Activated CD4-positive, CD25-positive, alpha-beta regulatory T cell (primary cell): Measurements from ENCODE around the gene RAB17.

Experiments
- DNase-seq, 4 experiments: peaks; one replicate each; lab custom pipeline; 2025; lab: John Stamatoyannopoulos, UW

Gene RAB17

DNA sequence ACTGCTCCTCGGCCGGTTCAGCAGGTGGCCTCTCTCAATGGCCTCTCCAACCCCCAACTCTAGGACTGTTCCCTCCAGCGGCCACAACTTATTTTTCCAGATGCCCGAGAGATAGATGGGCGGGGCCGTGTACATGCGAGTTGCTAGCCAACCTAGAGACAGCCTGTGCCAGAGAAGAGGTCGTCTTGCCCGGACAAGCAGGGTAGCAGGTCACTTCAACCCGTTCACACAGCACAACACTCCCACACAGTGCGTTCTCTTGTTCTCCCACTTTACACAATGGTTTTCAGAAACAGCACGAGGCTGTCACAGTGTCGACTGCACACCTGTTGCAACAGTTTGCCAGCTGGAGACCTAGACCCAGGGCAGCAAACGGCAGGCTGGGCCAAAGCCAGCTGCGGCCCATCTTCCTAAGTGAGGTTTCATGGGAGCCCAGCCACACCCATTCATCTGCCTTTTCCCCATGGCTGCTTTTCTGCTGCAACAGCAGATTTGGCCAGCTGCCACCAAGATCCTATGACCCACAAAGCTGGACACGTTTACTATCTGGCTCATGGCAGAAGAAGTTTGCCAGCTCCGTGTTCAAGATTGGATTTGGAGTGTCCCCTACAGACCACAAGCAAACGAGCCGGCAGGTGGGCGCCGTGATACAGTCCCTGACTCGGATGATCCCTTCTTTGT is 31.4 kb downstream of the RAB17 start:
- DNase-seq = no peak

GRCh38 chr2:237557633-237558015 is 32.9 kb downstream of the RAB17 start:
- no peak for DNase-seq

- no peak for DNase-seq
Observed at GRCh38 chr2:237556773-237557632, 33.5 kb downstream of the RAB17 start.

DNA sequence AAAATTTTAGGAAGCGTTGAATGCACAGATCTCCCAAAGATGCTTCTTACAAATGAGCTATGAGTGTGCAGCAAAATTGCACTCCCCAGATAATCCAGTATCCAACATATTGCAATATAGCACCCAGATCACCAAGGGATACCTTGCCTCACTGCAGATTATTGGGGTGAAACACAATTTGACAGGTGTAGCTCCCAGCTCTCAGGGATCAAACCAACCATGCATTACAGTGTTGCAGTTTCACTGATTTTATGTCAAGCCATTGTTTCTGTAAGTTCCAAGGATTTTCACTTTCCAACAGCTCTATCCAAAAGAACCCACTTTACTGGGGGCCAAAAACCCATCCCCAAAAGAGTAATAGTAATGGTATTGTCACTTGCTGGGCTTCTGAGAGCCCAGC is 35.0 kb downstream of the RAB17 start:
- DNase-seq = no peak

- DNase-seq = no peak
Observed at GRCh38 chr2:237553948-237554347, 36.6 kb downstream of the RAB17 start.

DNA sequence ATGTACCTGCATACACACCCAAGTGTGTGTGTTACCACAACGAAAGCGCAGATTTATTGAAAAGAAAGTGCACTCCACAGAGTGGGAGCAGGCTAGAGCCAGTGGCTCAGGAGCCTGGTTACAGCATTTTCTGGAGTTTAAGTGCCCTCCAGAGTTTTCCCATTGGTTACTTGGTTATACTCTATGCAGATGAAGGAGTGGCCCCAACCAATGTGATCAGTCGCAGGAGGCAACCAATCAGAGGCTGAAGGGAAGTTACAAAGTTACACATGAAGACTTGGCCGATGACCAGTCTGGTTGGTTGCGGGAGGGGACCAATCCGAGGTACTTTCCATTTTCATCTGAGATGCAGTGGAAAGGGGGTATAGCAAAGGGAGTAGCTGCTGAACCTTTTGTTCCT is 37.6 kb downstream of the RAB17 start:
- DNase-seq = no peak

DNA sequence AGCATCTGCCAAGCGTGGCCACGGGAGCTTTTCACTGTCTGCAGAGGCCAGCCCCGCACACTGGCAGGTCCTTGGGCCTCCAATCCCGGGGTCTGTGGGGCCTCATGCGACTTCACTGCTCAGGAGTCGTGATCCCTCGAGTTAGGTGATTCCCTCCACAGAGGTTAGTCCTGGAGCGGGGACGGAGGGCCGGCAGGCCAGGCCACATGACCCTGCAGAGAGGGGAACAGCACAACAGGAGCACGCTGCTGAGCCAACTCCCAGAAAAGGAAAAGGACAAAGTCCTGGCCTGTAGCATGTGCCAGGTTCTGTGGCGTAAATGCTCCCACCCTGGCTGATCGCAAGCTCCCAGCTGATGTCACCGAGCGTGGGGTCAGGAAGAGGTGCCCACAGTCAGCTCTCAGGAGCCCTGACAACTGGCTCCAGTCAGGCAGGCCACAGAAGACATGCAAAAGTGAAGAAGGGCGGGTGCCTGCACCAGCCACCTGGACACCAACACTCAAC is 39.4 kb downstream of the RAB17 start:
- no peak for DNase-seq

- no peak for DNase-seq
Observed at GRCh38 chr2:237549643-237550415, 40.7 kb downstream of the RAB17 start.

GRCh38 chr2:237549216-237549615 is 41.3 kb downstream of the RAB17 start:
- DNase-seq = no peak

DNA sequence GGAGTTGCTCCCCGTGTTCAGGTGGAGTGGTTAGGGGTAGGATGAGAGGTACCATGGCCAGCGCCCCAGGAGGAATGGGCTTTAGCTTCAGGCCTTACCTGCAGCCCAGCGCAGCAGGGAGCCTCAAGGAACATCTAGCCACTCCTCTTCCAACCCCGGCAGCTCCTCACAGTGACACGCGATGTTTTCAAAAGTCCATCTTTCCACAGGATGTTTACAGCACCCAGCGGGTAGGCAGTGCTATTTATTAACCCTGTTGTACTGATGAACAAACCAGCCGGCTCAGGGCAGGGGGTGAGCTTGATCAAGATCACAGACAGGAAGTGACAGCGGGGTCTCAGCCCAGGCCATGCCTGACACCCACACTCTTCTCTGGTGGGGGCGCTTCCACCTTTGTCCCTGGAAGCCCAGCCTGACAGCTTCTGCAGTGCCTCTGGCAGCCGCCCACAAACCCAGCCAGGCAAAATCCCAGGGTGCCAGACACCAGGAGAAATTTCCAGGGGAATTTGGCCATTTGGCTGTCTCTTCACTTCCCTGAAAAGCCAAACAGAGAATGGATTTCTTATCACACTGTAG is 42.6 kb downstream of the RAB17 start:
- no peak for DNase-seq

DNA sequence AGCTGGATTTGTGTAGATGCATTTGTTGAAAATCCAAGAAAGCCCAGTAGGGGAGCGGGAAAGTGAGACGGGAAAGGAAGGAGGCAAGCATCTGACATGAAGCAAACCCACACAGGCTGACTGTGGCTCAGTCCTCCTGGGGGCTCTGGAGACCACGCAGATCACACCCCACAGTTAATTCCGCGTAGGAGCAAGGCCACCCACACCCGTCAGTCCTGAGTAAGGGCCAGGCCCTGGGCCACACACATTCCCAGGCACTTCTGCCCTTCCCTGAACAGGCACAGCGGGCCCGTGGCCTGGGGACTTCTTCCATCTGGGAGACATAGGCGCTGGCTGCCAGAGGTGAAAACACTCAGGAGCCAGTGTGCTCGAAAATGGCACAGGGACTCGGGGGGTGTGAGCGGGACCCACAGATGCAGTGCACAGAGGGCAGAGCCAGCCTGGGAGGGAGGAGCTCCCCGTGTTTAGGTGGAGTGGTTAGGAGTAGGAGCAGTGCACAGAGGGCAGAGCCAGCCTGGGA is 43.6 kb downstream of the RAB17 start:
- no peak for DNase-seq

DNA sequence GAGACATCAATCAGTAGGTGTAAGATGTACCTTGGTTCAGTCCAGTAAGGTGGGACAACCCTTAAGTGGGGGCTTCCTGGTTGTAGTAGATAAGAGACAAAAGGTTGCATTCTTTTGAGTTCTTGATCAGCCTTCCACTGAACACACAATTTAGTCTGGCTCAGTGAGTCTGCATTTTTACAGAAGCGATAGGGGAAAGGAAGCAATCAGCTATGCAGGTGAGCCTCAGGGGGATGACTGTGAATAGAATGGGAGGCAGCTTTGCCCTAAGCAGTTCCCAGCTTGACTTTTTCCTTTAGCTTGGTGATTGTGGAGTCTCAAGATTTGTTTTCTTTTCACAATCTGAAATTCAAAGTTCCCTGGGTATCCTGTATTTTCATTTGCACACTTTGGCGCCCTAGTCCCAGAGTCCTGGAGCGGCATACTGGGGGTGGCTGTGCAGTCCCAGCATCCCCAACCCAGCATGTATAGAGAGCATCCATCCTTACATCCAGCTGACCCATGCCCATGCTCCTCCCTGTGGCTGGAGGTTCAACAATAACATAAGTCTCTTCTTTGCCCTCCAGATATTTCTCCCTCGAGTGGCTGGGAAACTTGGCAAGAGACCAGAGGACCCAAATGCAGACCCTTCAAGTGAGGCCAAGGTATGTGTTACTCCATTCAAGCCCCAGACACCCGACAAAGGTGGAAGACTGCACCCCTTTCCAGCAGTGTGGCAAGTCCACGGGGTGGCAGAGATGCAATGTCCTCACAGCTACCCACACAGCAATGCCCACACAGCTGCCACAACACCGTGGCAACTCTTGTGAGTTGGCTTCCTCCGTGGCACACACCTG is 44.3 kb downstream of the RAB17 start:
- no peak for DNase-seq

DNA sequence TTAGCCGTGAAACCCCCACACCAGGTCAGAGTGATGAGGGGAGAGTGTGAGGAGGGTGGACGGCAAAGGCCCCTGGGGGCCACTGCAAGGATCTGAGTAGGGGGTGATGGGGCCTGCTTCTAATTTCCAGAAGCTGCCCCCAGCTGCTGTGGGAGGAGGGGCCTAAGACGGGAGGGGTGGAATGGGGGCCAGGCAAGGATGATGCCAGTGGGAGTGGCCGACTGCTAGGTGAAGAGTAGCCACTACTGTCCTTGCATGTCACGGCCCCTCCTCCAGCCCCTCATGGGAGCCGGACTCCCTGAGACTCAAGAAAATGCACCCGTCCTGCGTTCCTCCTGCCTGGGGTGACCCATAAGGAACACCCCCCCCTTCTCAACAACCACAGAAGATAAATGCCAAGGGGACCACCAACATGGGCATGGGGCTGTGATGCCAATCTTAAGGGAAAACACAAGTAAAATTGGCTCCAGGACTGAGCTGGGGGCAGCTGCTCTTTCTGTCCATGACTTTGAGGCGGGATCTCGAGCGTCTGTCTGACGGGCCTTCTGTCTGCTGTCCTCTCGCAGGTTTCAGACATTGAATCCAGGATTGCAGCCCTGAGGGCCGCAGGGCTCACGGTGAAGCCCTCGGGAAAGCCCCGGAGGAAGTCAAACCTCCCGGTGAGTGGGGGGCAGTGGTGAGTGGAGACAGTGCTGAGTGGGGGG is 48.4 kb downstream of the RAB17 start:
- DNase-seq = no peak

DNA sequence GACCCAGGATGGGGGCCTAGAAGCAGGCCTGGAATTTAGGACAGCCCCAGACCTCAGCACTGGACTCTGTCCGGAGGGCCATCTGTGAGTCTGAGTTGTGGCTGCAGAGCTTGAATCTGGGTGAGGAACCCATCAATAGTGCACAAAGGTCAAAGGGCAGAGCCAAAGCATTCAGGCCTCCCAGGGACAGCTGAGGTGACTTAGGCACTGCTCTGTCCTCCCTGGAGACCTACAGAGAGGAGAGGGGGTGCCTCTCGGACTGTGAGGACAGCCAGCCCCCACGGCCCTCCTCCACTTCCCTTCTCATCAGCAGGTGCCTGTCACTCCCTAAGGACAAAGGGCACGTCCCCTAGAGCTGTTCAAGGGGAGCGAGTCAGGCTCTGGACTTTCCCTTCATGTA is 49.3 kb downstream of the RAB17 start:
- DNase-seq = no peak

DNA sequence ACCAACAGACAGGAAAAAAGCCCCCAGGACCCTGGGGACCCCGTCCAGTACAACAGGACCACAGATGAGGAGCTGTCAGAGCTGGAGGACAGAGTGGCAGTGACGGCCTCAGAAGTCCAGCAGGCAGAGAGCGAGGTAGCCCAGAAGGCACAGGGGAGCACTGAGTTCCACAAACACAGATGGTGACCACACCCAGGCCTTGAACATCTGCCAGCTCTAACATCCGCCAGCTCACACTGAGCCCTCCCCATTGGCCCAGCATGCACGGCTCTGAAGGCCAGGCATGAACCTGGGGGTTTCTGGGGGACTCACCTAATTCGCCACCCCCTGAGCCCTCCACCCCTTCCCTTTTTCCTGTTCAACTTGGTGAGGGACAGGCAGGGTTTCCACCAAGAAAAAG is 49.7 kb downstream of the RAB17 start:
- DNase-seq = no peak

GRCh38 chr2:237540223-237540775 is 50.2 kb downstream of the RAB17 start:
- DNase-seq = no peak

DNA sequence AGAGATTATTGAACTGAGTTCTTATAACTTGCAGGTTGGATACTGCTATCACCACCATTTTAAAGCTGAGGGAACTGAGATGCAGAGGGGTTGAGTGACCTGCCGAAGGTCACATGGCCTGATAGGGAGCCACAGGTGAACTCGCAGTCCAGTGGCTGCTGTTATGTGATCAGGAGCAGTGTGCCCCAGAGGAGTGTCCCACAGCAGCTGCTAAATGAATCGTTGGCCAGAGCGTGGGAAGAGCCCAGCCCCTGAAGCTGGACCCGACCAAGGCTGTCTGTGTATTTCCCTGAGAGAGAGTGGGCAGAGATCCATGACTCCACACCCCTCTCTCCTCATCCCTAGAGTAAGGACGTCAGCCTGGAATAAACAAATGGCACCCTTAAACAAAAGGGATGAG is 50.9 kb downstream of the RAB17 start:
- DNase-seq = no peak

- DNase-seq = no peak
Observed at GRCh38 chr2:237538901-237539300, 51.6 kb downstream of the RAB17 start.

GRCh38 chr2:237538001-237538720 is 52.4 kb downstream of the RAB17 start:
- DNase-seq = no peak
